ENCODE measurements around the gene TM9SF4.
A peak's percentile ranks its signal among the peaks of the same experiment; 100 is the strongest.

The TM9SF4 gene

DNA sequence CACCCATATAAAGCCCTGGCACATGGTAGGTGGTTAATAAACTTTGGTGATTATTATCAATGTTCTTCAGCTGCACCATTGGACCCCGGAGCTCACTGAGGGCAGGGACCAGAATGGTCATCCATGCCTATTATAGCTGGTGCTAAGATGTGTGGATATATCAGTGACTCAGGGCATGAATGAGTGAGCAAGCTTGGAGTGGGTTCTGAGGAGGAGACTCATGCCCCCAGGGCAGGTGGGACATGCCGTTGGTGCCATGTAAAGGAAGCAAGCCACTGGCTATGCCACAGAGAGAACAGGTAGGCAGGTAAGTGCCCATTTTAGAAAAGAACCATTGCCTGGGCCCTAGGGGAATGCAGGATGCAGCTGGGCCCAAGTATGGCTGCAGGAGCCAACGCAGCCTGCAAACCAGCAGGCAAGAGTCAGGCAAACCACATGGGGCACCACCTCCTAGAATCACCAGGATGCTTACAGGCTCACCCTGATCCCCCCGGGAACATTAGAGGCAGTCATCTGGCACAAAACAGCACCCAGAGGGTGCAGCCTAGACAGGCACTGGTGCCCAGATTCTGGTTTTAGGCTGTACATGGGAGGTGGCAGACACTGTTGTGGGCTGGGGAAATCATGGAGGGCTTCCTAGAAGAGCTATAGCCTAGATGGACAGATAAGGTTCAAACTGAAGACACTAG lies 74.6 kb downstream of the TM9SF4 start:
- no peaks in the 10 kb centered on the region for H3K36me3 ChIP-seq (ENCODE audit: control insufficient read depth in 5 of 5, insufficient read depth in 5 of 5, low read length in 5 of 5)
- peaks cover 0 to 7% (median 4%) of the 10 kb centered on the region in 5 donors for H3K4me1 ChIP-seq (ENCODE audit: control insufficient read depth in 5 of 5, insufficient read depth in 5 of 5, low read length in 5 of 5)
- H3K9ac ChIP-seq (ENCODE audit: low read length in 5 of 5): no peak overlapping the region
- H3K4me3 ChIP-seq (ENCODE audit: low read depth in 1 of 5, low read length in 5 of 5): no peak overlapping the region
- H3K27me3 ChIP-seq (ENCODE audit: control insufficient read depth in 5 of 5, insufficient read depth in 4 of 5, low read length in 5 of 5): no peaks in the 10 kb centered on the region
- H3K9me3 ChIP-seq (ENCODE audit: control insufficient read depth in 5 of 5, low read length in 5 of 5): no peaks in the 10 kb centered on the region
- H3K27ac ChIP-seq (ENCODE audit: low read depth, low read length): no peak overlapping the region

DNA sequence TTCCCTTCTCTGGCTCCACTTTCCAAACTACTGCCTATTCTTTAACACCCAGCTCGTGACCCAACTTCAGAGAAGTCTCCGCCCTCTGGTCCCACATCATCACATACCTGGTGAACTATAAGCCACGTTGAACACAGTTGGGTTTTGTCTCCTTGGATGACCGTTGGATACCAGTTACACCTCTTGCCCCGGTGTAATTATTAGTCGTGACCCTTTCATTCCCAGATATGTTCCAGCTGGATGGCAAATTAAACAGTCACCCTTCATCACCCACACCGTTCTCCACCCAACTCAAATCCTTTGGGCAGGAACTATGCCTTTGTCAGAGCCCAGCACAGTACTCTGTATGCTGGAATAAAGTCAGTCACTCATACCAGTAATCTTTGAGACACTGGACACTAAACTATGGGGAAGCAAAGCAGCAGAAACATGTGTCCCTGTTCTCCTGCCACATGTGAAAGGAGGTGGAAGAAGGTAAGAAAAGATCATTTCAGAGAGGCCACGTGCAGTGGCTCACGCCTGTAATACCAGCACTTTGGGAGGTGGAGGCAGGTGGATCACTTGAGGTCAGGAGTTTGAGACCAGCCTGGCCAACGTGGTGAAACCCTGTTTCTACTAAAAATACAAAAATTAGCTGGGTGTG lies 75.6 kb downstream of the TM9SF4 start:
- Histone ChIP-seq H3K9me3 (ENCODE audit: control insufficient read depth in 5 of 5, low read length in 5 of 5) (no peaks in the 10 kb centered on the region), H3K27ac (ENCODE audit: low read depth, low read length) (no peak overlapping the region), H3K36me3 (ENCODE audit: control insufficient read depth in 5 of 5, insufficient read depth in 5 of 5, low read length in 5 of 5) (no peaks in the 10 kb centered on the region), H3K9ac (ENCODE audit: low read length in 5 of 5) (no peak overlapping the region), H3K4me1 (ENCODE audit: control insufficient read depth in 5 of 5, insufficient read depth in 5 of 5, low read length in 5 of 5) (peaks cover 3 to 14% (median 12%) of the 10 kb centered on the region in 5 donors), H3K4me3 (ENCODE audit: low read depth in 1 of 5, low read length in 5 of 5) (no peak overlapping the region), H3K27me3 (ENCODE audit: control insufficient read depth in 5 of 5, insufficient read depth in 4 of 5, low read length in 5 of 5) (no peaks in the 10 kb centered on the region)

DNA sequence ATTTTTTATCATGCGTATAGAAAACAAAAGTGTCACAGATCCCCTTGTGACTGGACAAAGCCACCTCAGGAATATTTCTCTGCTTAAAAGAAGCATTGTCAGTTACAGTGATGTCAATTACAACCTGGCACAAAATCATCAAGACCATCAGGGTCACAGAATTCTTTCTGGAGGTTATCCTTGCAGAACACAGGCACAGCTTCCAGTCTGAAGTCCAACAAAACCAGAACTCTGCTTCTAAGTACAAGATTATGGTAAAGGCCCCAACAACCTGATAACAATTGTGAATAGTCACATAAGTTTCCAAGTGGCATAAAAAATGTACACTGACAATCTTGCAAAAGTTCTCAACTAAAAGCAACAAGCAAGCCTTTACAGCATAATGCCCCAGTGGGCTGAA lies 77.0 kb downstream of the TM9SF4 start:
- Histone ChIP-seq H3K27me3 (ENCODE audit: control insufficient read depth in 5 of 5, insufficient read depth in 4 of 5, low read length in 5 of 5) (no peaks in the 10 kb centered on the region), H3K27ac (ENCODE audit: low read depth, low read length) (no peak overlapping the region), H3K36me3 (ENCODE audit: control insufficient read depth in 5 of 5, insufficient read depth in 5 of 5, low read length in 5 of 5) (no peaks in the 10 kb centered on the region), H3K9ac (ENCODE audit: low read length in 5 of 5) (no peak overlapping the region), H3K4me3 (ENCODE audit: low read depth in 1 of 5, low read length in 5 of 5) (no peak overlapping the region), H3K4me1 (ENCODE audit: control insufficient read depth in 5 of 5, insufficient read depth in 5 of 5, low read length in 5 of 5) (peaks cover 3 to 21% (median 17%) of the 10 kb centered on the region in 5 donors), H3K9me3 (ENCODE audit: control insufficient read depth in 5 of 5, low read length in 5 of 5) (no peaks in the 10 kb centered on the region)

DNA sequence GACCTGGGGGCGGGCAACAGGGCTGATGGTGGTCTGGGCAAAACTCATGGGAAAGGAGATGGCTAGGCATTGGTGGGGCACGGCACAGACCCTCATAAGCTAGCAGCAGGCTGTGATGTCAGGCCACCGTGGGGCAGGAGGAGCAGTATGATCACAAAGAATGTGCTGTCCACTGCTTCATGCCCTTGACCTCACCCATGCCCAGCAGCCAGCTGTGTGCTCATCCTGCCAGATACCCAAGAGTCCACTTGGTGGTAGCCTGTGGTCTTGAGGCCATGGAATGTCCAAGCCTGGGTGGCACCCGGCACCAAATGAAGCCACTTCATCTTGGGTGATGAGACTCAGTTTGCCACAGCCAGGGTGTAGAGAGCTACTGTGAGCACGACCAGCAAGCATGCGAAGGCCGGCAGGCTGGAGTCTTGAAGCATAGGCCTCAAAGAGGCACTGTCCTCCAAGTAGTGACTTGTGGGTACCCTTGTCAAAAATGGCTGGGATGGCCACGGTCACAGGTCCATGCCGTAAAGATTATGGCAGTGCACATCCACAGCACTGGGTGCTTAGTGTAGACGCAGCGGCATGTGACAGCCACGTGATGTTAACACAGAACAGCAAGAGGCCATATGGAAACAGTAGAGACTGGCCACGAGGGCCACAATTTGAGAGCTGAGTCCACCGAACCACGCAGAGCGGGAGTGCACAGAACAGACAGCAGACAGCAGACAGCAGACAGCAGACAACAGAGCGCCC lies 79.0 kb downstream of the TM9SF4 start:
- Histone ChIP-seq H3K36me3 (ENCODE audit: control insufficient read depth in 5 of 5, insufficient read depth in 5 of 5, low read length in 5 of 5) (no peaks in the 10 kb centered on the region), H3K4me1 (ENCODE audit: control insufficient read depth in 5 of 5, insufficient read depth in 5 of 5, low read length in 5 of 5) (peaks cover 3 to 25% (median 17%) of the 10 kb centered on the region in 5 donors), H3K27me3 (ENCODE audit: control insufficient read depth in 5 of 5, insufficient read depth in 4 of 5, low read length in 5 of 5) (no peaks in the 10 kb centered on the region), H3K9ac (ENCODE audit: low read length in 5 of 5) (peak overlapping the region in 1 of 5 donors; percentile 16), H3K4me3 (ENCODE audit: low read depth in 1 of 5, low read length in 5 of 5) (peak overlapping the region in 1 of 5 donors; percentile 7), H3K9me3 (ENCODE audit: control insufficient read depth in 5 of 5, low read length in 5 of 5) (no peaks in the 10 kb centered on the region), H3K27ac (ENCODE audit: low read depth, low read length) (no peak overlapping the region)

DNA sequence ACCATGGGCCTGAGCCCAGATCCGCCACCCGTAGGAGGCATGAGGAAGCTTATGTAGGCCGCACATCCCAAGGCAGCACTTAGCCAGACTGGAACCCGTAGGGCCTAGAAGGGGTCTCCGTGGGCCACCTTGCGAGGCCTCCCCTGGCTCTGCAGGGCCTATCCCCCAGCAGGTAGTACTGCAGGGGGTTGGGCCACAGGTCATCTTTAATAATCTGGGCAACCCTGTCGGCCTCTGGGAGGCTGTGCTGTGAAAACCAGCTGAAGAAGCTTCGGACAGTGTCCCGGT lies 79.6 kb downstream of the TM9SF4 start:
- no peaks in the 10 kb centered on the region for H3K9me3 ChIP-seq (ENCODE audit: control insufficient read depth in 5 of 5, low read length in 5 of 5)
- no peak overlapping the region for H3K27ac ChIP-seq (ENCODE audit: low read depth, low read length)
- peak overlapping the region in 3 of 5 donors; percentile 70 to 73 (median 71) for H3K4me3 ChIP-seq (ENCODE audit: low read depth in 1 of 5, low read length in 5 of 5)
- H3K9ac ChIP-seq (ENCODE audit: low read length in 5 of 5): peak overlapping the region in 2 of 5 donors; percentile 72 to 92
- no peaks in the 10 kb centered on the region for H3K27me3 ChIP-seq (ENCODE audit: control insufficient read depth in 5 of 5, insufficient read depth in 4 of 5, low read length in 5 of 5)
- H3K36me3 ChIP-seq (ENCODE audit: control insufficient read depth in 5 of 5, insufficient read depth in 5 of 5, low read length in 5 of 5): no peaks in the 10 kb centered on the region
- peaks cover 3 to 25% (median 17%) of the 10 kb centered on the region in 5 donors for H3K4me1 ChIP-seq (ENCODE audit: control insufficient read depth in 5 of 5, insufficient read depth in 5 of 5, low read length in 5 of 5)

DNA sequence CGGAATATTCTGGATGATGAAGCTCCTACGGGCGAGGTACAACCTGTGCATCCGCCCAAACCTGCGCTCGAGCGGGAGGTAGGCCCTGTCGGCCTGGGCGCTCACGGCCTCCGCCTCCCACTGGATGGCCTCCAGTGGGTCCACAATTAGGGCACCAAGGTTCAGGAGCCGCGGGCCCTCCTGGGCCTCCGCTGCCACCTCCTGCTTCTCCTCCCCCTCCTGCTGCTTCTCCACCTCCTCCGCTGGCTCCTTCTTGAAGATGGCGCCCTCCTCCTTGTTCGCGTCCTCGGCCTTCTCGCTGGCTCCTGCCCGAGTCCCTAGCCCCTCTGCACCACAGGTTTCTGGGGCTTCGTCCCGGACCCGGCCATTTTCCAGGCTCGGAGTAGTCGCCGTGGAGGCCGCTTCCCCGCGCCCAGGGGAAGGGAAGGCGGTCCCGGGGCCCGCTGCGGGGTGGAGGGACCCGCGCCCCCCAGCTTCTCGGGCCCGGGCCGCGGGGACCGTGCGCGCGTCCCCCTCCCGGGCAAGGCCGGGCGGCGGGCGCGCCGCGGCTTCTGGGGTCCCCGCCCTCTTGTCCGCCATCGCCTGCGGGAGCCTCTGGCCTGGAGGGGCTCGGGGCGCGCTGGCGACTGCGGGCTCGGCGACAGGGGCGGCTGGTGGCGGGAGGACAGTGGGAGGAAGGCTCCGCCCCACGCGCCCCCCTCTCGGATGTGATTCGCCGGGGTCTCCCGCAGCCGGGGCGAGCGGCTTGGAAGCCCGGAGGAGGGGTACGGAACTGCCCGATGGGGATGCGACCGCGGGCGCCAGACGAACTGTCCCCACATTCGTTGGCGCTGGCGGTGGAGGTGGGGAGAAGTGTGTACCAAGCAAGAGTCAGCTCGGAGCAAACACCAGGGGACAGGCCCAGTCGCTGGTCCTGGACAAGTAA lies 80.4 kb downstream of the TM9SF4 start:
- Histone ChIP-seq H3K27me3 (ENCODE audit: control insufficient read depth in 5 of 5, insufficient read depth in 4 of 5, low read length in 5 of 5) (no peaks in the 10 kb centered on the region), H3K36me3 (ENCODE audit: control insufficient read depth in 5 of 5, insufficient read depth in 5 of 5, low read length in 5 of 5) (peaks cover 0 to 6% (median 3%) of the 10 kb centered on the region in 5 donors), H3K4me1 (ENCODE audit: control insufficient read depth in 5 of 5, insufficient read depth in 5 of 5, low read length in 5 of 5) (peaks cover 3 to 25% (median 17%) of the 10 kb centered on the region in 5 donors), H3K9me3 (ENCODE audit: control insufficient read depth in 5 of 5, low read length in 5 of 5) (no peaks in the 10 kb centered on the region), H3K4me3 (ENCODE audit: low read depth in 1 of 5, low read length in 5 of 5) (peak overlapping the region; percentile 56 to 73 (median 71)), H3K9ac (ENCODE audit: low read length in 5 of 5) (peak overlapping the region; percentile 68 to 92 (median 80)), H3K27ac (ENCODE audit: low read depth, low read length) (no peak overlapping the region)

DNA sequence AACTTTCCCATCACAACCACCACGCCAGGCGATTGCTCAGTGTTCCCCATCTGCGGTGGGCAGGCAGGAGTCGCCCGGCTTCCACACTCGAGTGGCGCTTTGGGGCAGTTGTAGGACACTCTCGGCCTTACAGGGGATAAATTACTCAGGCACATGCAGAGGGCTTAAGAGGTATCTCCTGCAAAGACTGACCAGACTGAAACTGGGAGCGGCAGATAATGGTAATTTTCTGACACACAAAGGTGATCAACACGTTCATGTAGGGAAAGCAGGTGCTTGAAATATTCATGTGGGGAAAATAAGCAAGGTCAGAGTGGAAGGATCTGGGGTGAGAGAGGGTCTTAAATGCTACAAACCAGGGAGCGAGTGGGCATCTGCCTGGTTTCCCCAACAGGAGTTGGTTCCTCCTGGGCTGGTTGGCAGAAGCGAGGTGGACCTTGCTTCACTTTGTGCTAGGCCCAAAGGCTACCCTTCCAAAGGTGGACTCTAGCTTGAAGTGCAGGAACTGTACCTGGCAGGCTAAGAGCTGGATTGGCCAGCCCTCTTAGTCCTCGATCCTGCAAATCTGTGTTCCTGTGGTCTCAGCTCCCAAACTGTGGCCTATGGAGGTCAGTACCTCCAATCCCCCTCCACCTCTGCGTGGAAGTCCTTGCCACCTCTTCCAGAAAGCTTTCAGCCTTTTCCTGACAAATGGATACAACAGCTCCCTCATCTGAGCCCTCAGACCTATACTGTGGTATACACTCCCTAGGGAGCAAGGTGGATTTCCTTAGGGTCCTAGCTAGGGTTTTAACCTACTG lies 81.3 kb downstream of the TM9SF4 start:
- Histone ChIP-seq H3K27me3 (ENCODE audit: control insufficient read depth in 5 of 5, insufficient read depth in 4 of 5, low read length in 5 of 5) (no peaks in the 10 kb centered on the region), H3K4me3 (ENCODE audit: low read depth in 1 of 5, low read length in 5 of 5) (peak overlapping the region; percentile 19 to 73 (median 71)), H3K4me1 (ENCODE audit: control insufficient read depth in 5 of 5, insufficient read depth in 5 of 5, low read length in 5 of 5) (peaks cover 3 to 25% (median 17%) of the 10 kb centered on the region in 5 donors), H3K9me3 (ENCODE audit: control insufficient read depth in 5 of 5, low read length in 5 of 5) (no peaks in the 10 kb centered on the region), H3K36me3 (ENCODE audit: control insufficient read depth in 5 of 5, insufficient read depth in 5 of 5, low read length in 5 of 5) (peaks cover 0 to 15% (median 11%) of the 10 kb centered on the region in 5 donors), H3K27ac (ENCODE audit: low read depth, low read length) (no peak overlapping the region), H3K9ac (ENCODE audit: low read length in 5 of 5) (peak overlapping the region in 3 of 5 donors; percentile 65 to 80 (median 76))

DNA sequence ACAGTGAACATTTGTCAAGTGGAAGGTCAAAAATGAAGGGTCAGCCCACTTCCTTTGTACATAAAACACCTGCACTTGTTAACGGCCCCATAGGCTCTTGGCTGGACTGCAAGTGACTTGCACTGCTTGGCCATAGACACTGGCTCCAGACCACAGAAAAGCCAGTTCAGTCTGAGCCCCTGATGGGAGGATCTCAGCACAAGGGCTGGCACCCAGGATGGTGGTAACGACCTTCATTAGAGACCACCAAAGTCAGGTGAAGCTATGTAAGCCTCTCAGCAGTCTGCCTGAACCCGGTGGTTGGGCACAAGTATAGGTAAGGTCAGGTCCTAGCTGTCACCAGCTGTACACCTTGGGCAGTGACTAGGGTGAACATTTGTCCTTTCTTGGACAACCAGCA lies 81.9 kb downstream of the TM9SF4 start:
- H3K9ac ChIP-seq (ENCODE audit: low read length in 5 of 5): no peak overlapping the region
- no peaks in the 10 kb centered on the region for H3K27me3 ChIP-seq (ENCODE audit: control insufficient read depth in 5 of 5, insufficient read depth in 4 of 5, low read length in 5 of 5)
- peaks cover 0 to 21% (median 17%) of the 10 kb centered on the region in 5 donors for H3K36me3 ChIP-seq (ENCODE audit: control insufficient read depth in 5 of 5, insufficient read depth in 5 of 5, low read length in 5 of 5)
- H3K27ac ChIP-seq (ENCODE audit: low read depth, low read length): no peak overlapping the region
- H3K4me3 ChIP-seq (ENCODE audit: low read depth in 1 of 5, low read length in 5 of 5): no peak overlapping the region
- no peaks in the 10 kb centered on the region for H3K9me3 ChIP-seq (ENCODE audit: control insufficient read depth in 5 of 5, low read length in 5 of 5)
- peaks cover 3 to 25% (median 17%) of the 10 kb centered on the region in 5 donors for H3K4me1 ChIP-seq (ENCODE audit: control insufficient read depth in 5 of 5, insufficient read depth in 5 of 5, low read length in 5 of 5)

DNA sequence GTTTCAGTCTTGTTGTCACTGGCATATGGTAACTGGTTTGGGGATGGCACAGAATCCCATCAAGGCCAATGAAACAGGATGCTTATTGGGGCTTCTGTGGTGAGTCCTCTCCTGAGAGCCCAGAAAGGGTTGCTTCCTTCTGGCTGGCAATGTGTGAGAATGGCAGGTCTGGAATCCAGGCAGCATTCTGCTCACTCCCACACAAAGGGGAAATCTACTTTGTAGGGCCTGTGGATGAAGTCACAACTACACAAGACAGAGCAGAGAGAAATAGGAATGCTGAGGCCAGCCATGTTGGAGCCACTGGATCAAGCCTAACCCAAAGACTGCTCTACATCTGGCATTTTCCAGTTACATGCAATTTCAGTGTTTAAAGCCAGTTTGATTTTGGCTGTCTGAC lies 82.4 kb downstream of the TM9SF4 start:
- Histone ChIP-seq H3K9me3 (ENCODE audit: control insufficient read depth in 5 of 5, low read length in 5 of 5) (no peaks in the 10 kb centered on the region), H3K9ac (ENCODE audit: low read length in 5 of 5) (no peak overlapping the region), H3K27ac (ENCODE audit: low read depth, low read length) (no peak overlapping the region), H3K4me1 (ENCODE audit: control insufficient read depth in 5 of 5, insufficient read depth in 5 of 5, low read length in 5 of 5) (peaks cover 3 to 25% (median 17%) of the 10 kb centered on the region in 5 donors), H3K27me3 (ENCODE audit: control insufficient read depth in 5 of 5, insufficient read depth in 4 of 5, low read length in 5 of 5) (no peaks in the 10 kb centered on the region), H3K36me3 (ENCODE audit: control insufficient read depth in 5 of 5, insufficient read depth in 5 of 5, low read length in 5 of 5) (peaks cover 0 to 26% (median 22%) of the 10 kb centered on the region in 5 donors), H3K4me3 (ENCODE audit: low read depth in 1 of 5, low read length in 5 of 5) (no peak overlapping the region)

Measured in subcutaneous abdominal adipose tissue (tissue), 5 donors.